ENCODE data around the gene NUMB.
"Not testable (repeated sequence)": the region's sequence is repeated elsewhere in the genome, so short reads cannot be mapped to it uniquely, and the experiment has no call there.

NUMB gene

GRCh38 chr14:73422515-73422914, 35.8 kb downstream of the NUMB start:
- no peak for DNase-seq (ENCODE audit: low spot score)

- DNase-seq (ENCODE audit: low spot score): no peak
Observed at GRCh38 chr14:73418227-73418626, 40.1 kb downstream of the NUMB start.

GRCh38 chr14:73406248-73406647, 52.1 kb downstream of the NUMB start:
- DNase-seq (ENCODE audit: low spot score): not testable (repeated sequence)

GRCh38 chr14:73403181-73403752, 55.1 kb downstream of the NUMB start:
- no peak for DNase-seq (ENCODE audit: low spot score)

- DNase-seq (ENCODE audit: low spot score): no peak
Observed at GRCh38 chr14:73402579-73402978, 55.8 kb downstream of the NUMB start.

GRCh38 chr14:73397810-73398209, 60.5 kb downstream of the NUMB start:
- DNase-seq (ENCODE audit: low spot score): no peak

- no peak for DNase-seq (ENCODE audit: low spot score)
Observed at GRCh38 chr14:73394317-73394716, 64.0 kb downstream of the NUMB start.

DNA sequence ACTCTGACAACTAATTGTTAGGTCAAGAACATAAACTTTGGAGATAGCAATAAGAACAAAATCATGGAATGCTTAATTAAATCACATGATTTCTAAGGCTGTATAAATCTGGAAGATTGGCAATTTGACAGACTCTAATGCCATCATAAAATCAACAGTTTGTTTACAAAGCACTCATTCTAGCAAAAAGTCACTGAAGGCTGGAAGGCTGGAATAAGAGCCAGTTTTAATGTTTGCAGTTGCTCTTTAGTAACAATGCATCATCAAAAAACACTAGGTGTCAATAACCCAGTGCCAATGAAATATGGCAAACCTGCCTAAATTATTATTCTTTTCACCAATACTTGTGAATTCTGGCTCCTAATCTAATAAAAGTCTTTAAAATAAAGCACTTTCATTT, 65.0 kb downstream of the NUMB start:
- no peak for DNase-seq (ENCODE audit: low spot score)

DNA sequence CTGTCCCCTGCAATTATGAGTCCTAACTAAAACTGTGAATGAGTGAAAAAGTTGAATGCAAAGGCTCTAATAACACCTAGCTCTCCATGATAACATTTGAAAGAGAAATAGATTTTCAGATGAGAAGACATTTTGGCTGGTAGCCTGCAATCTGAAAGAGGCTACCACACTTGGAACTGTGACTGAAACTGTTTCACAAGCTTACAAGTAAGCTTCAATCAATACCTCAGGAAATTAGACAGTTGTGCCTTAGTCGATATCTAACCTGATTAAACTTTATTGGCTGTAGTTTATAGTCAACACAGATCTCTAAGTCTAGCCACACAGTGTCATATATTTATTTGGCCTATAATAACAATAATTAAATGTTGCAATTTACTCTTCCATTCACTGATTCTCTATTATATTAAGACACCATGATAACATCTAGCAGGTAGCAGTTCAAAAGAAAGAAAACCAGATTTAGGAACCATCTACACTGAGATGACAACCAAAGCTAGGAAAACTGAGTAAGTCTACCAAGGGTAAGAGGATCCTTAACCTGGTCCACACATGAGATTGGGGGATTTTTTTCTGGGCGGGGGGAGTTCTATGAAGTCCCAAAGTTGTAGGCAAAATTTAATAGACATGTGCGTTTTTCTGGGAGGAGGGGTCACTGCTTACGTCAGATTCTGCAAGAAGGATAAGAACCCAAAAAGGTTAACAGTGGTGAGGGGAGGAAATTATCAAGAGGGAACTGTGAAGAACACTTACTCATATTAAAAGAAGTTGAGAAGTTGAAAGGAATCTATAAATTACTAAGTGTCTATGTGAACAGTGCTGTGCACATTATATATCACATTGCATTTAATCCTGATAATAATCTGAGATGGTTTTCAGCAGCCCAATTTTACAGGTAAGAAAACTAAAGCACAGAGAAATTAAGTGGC, 65.8 kb downstream of the NUMB start:
- no peak for DNase-seq (ENCODE audit: low spot score)

DNA sequence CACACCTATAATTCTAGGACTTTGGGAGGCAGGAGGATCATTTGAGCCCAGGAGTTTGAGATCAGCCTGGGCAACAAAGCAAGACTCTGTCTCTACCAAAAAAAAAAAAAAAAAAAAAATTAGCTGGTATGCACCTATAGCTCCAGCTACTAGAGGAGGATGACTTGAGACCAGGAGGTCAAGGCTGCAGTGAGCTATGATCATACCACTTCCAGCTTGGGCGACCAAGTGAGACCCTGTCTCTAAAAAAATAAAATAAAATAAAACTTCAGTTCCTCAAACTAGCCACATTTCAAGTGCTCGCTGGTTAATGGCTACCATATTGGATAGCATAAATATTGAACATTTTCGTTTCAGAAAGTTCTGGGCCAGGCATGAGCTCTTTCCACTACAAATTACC, 70.5 kb downstream of the NUMB start:
- not testable (repeated sequence) for DNase-seq (ENCODE audit: low spot score)

GRCh38 chr14:73386342-73386741, 72.0 kb downstream of the NUMB start:
- DNase-seq (ENCODE audit: low spot score): no peak

GRCh38 chr14:73385021-73385420, 73.3 kb downstream of the NUMB start:
- DNase-seq (ENCODE audit: low spot score): not testable (repeated sequence)

DNA sequence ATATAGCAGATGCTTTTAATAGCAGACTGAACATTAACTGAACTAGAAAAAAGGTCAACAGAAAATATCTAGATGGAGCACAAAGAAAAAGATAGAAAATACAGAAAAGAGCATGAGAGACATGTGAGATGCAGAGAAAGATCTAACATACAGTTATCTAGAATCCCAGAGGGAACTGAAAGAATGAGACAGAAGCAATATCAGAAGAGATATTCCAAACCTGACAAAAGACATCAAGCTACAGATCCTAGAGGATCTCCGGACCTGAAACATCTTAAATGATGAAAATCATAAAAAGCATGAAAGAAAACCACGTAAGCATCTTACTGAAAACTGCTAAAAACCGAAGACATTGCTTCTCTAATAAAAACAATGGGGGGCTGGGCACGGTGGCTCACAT, 75.0 kb downstream of the NUMB start:
- no peak for DNase-seq (ENCODE audit: low spot score)

DNA sequence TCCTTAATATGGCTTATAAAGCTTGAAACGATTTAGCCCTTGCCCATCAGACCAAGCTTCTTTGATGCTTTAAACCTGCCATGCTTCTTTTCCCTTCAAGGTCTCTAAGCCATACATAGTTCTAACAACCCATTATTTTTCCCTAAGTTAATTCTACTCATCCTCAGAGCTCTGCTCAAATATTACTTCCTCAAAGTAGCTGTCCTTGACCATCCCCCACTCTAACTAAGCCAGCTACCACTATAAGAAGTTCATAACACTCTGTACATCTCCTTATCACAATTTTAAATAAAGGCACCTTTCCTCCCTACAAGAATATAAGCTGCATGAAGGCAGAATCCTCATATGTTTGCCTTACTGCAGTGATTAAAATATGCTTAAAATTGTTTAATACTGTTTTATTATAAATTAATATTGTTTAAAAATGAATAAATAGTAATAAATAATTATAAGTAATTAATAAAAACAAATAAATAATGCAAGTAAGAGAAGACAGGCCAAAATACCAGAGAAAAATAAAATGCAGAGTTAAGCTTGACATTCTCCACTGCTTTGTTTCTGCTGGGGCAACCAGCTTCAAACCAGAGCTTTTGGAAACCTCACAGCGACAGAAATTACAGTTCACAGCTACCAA, 76.8 kb downstream of the NUMB start:
- DNase-seq (ENCODE audit: low spot score): no peak

DNA sequence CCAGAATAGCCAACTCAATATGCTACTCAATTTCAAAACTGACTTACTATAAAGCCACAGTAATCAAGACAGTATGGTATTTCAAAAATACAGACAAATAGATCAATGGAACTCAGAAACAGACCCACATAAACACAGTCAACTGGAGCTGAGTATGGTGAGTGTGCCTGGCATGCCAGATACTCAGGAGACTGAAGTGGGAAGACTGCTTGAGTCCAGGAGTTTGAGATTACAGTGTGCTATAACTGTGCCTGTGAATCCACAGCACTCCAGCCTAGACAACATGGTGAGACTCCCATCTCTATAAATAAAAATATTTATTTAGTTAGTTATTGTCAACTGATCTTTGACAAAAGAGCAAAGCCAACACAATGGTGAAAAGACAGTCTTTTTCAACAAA, 81.8 kb downstream of the NUMB start:
- DNase-seq (ENCODE audit: low spot score): no peak

DNA sequence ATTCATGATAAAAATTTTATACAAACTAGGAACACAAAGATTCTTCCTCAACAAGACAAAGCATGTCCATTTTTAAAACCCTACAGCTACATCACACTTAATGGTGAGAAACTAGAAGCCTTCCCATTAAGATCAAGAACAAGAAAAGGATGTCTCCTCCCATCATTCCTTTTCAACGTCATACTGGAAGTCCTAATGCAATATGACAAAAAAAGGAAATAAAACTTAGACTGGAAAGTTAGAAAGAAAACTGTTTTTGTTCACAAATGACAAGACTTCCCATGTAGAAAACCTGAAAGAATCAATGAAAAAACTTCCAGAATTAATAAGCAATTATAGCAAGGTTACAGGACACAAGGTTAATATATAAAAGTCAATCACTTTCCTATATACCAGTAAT, 82.5 kb downstream of the NUMB start:
- DNase-seq (ENCODE audit: low spot score): no peak

DNA sequence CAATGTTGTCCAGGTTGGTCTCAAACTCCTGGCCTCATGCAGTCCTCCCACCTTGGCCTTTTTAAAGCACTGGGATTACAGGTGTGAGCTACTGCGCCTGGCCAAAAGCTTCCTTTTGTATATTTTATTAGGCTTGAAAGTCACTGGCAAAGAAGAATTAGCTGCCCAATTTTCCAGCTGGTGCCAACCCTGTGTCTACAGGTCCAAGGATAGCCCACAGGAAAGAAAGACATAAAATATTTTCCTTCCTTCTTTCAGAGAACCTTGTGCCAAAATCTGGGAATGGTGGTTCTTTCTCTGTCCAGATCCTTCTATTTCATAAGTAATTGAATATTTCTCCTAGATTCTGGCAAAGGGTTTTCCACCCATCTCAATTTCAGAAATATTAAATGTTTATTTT, 84.1 kb downstream of the NUMB start:
- no peak for DNase-seq (ENCODE audit: low spot score)

GRCh38 chr14:73372529-73372928, 85.8 kb downstream of the NUMB start:
- no peak for DNase-seq (ENCODE audit: low spot score)

DNA sequence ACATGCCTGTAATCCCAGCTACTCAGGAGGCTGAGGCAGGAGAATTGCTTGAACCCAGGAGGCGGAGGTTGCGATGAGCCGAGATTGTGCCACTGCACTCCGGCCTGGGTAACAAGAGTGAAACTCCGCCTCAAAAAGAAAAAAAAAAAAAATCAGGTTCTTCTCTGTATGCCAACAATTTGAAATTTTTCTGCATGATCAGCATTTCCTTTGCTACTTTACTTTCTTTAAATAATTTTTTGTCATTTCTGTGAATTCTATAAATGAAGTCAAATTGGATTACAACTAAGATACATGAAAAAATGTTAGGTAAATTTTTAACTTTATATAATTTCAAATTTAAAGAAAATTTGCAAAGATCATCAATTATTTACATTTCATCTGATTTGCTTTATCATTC, 87.8 kb downstream of the NUMB start:
- no peak for DNase-seq (ENCODE audit: low spot score)

- no peak for DNase-seq (ENCODE audit: low spot score)
Observed at GRCh38 chr14:73369428-73369827, 88.9 kb downstream of the NUMB start.

DNA sequence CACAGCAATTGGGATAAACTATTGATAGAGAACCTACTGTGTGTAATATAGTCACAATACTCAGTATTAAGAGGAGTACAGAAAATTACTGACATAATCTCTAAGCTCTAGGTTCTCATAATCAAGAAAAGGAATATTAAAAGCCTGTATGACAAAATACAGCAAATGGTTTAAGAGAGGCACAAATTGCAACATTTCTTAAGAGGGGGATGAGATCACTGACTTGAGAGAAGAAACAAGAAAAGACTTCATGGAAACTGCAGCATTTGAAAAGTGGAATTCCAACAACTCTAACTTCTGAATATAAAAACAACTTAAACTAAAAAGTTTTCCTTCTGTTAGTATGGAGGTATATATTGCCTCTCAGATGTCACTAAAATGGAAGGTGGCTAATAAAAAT, 89.7 kb downstream of the NUMB start:
- no peak for DNase-seq (ENCODE audit: low spot score)

DNA sequence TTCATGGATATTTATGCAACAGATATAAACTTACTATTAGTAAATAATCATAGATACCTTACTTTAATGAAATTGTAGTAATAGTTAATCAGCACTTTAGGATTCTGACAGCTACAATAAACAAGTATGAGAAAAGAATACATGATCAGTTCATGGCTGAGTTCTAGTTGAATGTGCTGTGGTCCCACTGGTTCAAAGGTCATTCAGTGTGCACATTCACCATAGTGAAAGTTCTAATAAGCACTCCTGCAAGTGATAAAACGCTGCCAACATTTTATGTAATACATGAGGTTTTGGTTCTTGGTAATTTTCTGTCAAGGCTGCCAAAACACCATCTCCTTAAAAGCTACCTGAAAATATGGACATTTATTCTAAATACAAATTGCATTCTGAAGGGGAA, 92.6 kb downstream of the NUMB start:
- DNase-seq (ENCODE audit: low spot score): no peak

- no peak for DNase-seq (ENCODE audit: low spot score)
Observed at GRCh38 chr14:73364559-73364958, 93.8 kb downstream of the NUMB start.

All from iPS-NIHi11 (cell line).